Thyroid gland (tissue), 4 donors: ENCODE measurements around the gene NUDT21.

ENCODE experiments used
- POLR2A ChIP-seq, 2 donors: fragments of 450-650 bp; IDR thresholded peaks; one replicate each; pipeline ENCODE4 v1.6.1; 2017; ENCODE audit warnings: antibody characterized with exemption in 2 of 2, mild to moderate bottlenecking in 2 of 2, moderate library complexity in 1 of 2
- TF ChIP-seq, protein P1 (sequence below), 6 experiments: fragments of 200-600 bp in 3 of 6; fragments of 450-650 bp in 3 of 6; sonication (generic) in 3 of 6; IDR thresholded peaks; one replicate each; pipeline ENCODE4 v1.5.1; 2016 to 2019; ENCODE audit warnings: antibody characterized with exemption in 6 of 6, mild to moderate bottlenecking in 2 of 6, inconsistent platforms in 1 of 6, moderate library complexity in 1 of 6

DNA sequence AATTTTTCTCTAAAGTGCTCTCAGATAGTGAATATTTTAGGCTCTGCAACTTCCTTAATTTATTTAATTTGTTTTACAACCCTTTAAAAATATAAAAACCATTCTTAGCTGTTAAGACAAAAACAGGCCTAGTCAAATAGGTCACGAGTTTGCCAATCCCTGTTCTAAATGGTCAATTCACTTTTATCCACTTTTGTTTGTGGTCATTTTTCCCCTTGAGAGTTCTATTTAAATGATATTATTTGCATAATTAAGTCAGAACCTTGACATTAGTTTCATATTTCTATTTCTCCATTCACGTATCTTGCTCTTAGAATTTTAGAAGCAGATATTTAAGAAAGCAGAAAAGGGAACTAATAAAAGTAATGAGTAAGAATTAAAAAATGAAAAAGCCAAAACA is 29.8 kb downstream of the NUDT21 start:
- TF ChIP-seq, protein P1, sequence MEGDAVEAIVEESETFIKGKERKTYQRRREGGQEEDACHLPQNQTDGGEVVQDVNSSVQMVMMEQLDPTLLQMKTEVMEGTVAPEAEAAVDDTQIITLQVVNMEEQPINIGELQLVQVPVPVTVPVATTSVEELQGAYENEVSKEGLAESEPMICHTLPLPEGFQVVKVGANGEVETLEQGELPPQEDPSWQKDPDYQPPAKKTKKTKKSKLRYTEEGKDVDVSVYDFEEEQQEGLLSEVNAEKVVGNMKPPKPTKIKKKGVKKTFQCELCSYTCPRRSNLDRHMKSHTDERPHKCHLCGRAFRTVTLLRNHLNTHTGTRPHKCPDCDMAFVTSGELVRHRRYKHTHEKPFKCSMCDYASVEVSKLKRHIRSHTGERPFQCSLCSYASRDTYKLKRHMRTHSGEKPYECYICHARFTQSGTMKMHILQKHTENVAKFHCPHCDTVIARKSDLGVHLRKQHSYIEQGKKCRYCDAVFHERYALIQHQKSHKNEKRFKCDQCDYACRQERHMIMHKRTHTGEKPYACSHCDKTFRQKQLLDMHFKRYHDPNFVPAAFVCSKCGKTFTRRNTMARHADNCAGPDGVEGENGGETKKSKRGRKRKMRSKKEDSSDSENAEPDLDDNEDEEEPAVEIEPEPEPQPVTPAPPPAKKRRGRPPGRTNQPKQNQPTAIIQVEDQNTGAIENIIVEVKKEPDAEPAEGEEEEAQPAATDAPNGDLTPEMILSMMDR (IDR thresholded peaks at IDR 0.05) = no peak
- TF ChIP-seq POLR2A (IDR thresholded peaks at IDR 0.05) = no peak
